Measurements from ENCODE around the gene CCDC146. TPM values are rescaled to one million over a fixed set of nuclear protein-coding genes. Genes with fewer than 3 reads are reported as not detected.
"Not testable (repeated sequence)": the region's sequence is repeated elsewhere in the genome, so short reads cannot be mapped to it uniquely, and the experiment has no call there.

The CCDC146 gene
- total RNA-seq, 1 donor from 2014 or later, result 5.7 TPM

DNA sequence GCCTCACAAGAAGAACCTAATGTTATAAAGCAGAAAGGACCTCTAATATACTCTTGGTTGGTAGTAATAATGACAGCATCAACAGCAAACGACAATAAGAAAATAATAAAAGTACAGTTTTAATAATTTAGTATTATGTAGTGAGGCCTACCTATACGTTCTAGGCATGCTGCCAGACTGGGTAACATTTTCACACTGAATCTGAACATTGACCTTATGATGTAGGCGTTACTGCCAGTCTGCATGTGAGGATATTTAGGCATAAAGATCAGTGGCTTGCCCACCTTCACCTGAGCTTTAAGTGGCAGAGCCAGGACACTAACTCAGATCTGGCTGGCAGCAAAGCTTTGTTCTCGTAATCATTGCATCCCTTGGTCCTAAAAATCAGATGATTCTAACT, 74.7 kb downstream of the CCDC146 start:
- no peak for DNase-seq (ENCODE audit: extremely low read depth, low read depth, low spot score)

DNA sequence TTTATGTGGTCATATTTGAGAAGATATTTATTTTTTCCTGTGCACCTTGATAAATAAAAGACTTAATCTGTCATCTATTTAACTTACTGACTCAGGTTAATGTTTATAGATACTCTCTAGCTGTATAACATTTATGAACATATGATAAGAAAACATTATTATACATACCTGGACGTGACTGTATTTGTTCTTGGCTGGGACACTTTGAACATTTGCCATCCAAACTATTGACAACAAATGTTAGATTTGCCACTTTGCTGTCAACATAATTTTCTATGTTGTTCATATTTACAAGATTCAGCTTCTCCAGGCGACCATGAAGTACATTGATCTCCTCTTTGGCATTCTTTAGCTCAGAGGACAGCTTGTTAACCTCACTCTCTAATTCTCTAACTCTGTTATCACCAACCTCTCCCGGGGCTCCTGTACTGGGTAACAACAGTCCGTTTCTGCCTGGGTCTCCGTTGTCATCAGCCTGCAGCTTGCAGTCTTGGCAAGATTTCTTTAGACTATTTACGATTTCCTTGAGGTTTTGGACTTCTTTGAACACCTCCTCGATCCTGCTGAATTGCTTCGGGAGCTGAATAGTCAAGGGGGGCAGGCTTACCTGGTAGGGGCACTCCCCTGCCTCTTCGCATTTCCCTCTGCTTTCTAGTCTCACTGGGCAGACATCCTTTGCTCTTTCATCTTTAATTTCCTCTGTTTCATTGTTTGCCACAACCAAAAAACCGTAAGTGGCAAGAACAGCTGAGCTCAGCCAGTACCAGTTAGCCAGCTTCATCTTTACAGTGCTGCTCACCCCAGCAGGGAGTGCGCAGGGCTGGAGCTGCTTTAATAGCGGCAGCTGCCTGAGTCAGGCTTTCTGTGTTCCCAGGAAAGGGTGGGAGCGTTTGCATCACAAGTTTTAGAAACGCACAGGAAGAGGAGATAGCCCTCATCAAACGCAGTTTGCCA, 76.9 kb downstream of the CCDC146 start, which contains the start of gene FGL2:
Gene FGL2 (minus strand): TSS at position 807 of the 954 bp plus-strand sequence. CDS start 26 bp downstream, at position 781.
- DNase-seq (ENCODE audit: extremely low read depth, low read depth, low spot score), result no peak

DNA sequence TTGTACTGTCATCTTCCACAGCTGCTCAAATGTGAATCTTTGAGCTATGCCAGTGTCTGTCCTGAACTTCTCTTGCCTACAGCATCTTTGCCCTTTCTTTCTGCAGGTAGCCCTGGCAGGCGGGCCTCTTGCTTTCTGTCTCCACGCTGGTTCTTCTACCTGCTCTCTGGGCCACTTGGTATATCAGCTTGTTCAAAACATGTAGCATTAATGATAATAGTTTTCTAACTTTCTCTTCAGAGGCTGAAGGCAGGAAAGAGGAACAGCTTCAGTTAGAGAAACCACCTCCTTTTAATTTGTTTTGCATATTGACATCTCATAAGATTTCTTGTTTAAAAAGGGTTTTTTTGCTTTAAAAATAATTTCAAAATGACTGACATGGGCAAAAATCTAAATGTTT, 78.1 kb downstream of the CCDC146 start:
- no peak for DNase-seq (ENCODE audit: extremely low read depth, low read depth, low spot score)

DNA sequence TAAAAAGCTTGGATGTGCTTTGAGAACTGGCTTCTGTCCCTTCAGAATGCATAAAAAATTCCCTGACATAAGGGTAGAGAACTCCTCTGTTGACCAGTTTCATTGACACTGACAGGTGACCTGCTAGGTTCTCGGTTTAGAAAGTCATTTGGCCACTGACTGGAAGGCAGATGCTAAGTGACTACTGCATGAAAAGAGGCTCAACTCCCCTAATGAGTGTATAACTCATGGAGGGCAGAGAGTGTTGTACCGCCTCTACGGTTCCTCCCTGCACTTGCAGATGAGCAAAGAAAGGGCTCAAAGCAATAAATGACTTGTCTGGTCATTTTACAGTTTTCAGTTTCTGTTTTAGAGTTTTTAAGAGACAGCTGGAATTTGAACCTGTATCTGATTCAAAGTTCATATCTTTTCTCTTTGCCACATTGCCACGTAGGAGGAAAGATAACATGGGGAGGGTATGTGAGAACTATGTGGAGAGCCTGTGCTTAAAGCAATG, 80.1 kb downstream of the CCDC146 start:
- no peak for DNase-seq (ENCODE audit: extremely low read depth, low read depth, low spot score)

DNA sequence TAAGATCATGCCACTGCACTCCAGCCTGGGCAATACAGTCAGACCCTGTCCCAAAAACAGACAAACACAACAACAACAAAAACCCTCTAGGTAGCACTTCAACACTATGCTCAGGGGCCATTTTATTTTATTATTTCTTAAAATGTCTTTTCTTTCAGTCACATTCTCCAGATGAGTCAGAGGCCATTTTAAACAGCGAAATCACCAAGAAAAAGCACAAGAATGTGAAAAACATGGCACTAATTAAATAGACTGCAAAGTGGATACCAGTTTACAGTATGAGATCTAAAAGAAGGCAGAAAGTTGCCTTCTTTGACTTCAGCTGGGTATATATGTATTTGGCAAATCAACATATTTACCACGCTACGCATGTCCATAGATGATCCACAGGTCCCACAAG, 83.3 kb downstream of the CCDC146 start:
- no peak for DNase-seq (ENCODE audit: extremely low read depth, low read depth, low spot score)

DNA sequence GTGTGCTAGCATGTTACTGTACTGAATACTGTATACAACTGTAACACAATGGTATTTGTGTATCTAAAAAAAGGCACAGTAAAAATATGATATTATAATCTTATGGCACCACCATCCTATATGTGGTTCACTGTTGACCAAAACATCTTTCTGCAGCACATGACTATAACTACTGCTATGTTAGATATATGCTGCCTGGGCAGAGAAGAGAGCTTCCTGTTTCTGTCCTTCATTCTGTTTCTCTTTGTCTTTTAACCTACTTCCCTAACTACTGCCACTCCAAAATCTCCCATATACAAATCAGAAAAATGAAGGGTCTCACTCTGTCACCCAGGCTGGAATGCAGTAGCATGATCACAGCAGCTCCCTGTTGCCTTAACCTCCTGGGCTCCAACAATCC, 86.0 kb downstream of the CCDC146 start:
- no peak for DNase-seq (ENCODE audit: extremely low read depth, low read depth, low spot score)

DNA sequence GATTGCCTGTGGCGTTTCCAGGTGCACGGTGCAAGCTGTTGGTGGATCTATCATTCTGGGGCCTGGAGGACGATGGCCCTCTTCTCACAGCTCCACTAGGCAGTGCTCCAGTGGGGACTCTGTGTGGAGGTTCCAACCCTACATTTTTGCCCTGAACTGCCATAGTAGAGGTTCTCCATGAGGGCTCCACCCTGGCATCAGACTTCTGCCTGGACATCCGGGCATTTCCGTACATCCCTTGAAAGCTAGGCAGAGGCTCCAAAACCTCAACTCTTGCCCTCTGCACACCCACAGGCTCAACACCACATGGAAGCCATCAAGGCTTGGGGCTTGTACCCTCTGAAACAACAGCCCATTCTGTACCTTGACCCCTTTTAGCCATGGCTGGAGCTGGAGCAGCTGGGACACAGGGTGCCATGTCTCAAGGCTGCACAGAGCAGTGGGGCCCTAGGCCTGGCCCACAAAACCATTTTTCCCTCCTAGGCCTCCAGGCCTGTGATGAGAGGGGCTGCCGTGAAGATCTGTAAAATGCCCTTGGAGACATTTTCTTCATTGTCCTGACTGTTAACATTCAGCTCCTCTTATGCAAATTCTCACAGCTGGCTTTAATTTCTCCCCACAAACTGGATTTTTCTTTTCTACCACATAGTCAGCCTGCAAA, 87.2 kb downstream of the CCDC146 start:
- DNase-seq (ENCODE audit: extremely low read depth, low read depth, low spot score), result no peak

DNA sequence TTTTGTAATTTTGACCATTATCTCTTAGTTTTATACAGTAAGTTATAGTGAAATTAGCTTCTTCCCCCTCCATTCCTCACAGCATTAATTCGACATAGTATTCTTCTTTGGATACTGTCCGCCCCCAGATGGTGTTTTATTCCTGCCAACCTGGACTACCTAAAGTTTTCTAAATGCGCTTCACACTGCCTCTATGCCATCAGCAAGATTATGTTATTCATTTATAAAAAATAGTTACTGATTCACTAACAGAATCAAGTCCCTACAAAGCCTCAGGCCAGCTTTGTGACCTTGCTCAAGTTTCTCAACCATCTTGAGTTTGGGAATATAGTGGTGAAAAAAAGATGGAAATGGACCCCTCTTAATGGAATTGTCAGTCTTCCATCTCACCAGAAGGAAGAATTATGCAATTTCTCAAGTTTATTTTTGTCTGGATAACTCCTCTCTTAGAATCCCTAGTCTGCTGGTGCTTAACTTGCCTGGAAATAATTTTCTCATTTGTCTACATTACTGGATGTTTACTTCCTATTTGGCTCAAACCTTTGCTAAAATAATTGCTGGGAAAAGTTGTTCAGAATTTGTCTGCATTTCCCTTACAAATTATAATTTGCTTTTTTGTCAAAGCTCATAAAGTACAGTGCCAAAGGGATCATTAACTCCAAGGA, 93.9 kb downstream of the CCDC146 start:
- no peak for DNase-seq (ENCODE audit: extremely low read depth, low read depth, low spot score)

DNA sequence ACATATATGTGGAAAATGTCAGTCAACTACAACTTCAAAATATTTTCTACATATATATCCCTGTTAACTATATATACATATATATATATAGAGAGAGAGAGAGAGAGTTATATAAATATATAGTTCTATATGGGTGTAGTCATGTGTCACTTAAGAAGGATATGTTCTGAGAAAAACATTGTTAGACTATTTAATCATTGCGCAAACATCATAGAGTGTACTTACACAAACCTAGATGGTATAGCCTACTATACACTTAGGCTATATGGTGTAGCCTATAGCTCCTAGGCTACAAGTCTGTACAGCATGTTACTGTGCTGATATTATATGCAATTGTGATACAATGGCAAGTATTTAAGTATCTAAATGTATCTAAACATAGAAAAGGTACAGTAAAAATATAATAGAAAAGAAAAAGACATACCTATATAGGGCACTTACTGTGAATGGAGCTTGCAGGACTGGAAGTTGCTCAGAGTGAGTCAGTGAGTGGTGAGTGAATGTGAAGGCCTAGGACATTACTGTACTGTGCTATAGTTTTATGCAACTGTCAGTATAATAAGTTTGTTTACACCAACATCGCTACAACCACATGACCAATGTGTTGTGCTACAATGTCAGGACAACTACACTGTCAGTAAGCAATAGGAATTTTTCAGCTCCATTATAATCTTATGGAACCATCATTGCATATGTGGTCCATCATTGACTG, 95.2 kb downstream of the CCDC146 start:
- no peak for DNase-seq (ENCODE audit: extremely low read depth, low read depth, low spot score)

DNA sequence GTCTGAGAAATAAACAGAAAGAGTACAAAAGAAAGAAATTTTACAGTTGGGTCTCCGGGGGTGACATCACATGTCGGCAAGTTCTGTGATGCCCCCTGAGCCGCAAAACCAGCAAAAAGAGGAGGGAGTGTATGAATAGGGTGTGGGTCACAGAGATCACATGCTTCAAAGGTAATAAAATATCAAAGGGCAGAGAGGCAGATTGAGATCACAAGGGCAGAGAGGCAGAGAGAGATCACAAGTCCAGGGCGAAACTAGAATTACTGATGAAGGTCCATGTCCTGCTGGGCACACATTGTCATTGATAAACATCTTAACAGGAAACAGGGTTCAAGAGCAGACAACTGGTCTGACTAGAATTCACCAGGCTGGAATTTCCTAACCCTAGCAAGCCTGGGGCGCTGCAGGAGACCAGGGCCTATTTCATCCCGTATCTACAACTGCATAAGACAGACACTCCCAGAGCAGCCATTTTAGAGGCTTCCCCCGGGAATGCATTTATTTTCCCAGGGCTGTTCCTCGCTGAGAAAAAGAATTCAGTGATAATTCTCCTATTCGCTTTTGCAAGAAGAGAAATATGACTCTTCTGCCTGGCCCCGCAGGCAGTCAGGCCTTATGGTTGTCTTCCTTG, 97.4 kb downstream of the CCDC146 start:
- not testable (repeated sequence) for DNase-seq (ENCODE audit: extremely low read depth, low read depth, low spot score)

DNA sequence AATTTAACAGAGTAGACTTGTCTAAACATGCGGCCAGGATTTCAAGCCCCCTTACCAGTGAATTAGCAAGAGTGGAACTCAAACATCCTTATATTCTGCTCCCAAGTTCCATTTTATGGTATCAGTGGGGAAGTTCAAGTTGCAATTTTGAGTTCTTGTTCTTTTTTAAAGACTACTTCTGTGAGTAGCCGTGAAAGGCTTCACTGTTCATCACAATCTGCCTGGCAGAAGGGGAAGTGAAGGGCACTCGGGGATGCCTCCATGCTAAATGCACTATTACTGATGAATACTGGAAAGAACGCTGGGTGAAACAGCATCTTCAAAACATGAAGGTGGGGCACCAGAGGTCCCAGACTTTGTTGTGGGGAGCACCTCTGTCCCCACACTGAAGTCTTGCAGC, 99.7 kb downstream of the CCDC146 start:
- DNase-seq (ENCODE audit: extremely low read depth, low read depth, low spot score), result no peak

DNA sequence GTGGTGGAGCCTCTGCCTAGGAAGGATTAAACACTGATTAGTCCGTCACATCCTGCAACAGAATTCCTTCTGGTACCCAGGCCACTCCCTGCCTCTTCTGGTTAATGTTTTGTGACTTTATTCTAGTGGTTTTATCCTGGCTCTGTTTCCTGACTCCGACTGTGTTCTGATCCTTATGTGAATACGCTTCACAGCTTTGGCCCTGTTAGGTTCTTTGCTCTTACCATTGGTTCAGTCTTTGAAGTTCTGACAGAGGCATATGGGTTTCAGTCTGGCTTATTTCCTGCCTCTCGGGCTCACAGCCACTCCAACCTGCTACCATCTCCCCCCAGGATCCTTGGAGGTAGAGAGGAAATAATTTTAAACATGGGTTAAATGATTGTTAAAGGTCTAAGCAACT, 100.4 kb downstream of the CCDC146 start:
- DNase-seq (ENCODE audit: extremely low read depth, low read depth, low spot score), result no peak

DNA sequence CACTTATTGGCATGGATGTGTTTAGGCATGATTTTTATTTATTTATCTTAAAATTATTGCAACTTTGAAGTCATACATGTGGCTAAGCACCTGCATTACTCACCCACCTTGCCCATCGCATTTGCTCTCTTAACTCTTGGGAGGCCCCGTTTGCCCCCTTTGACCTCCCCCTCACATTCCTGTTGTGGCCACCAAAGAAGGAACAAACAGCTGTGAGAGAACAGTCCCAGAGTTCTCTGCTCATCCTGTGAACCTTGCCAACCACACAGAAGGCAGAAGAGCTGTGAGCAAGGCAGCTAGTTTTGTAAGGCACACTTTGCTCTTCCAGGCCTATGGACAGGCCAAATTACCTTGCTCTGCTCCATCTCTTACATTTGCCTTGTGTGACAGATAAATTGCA, 100.8 kb downstream of the CCDC146 start:
- no peak for DNase-seq (ENCODE audit: extremely low read depth, low read depth, low spot score)

DNA sequence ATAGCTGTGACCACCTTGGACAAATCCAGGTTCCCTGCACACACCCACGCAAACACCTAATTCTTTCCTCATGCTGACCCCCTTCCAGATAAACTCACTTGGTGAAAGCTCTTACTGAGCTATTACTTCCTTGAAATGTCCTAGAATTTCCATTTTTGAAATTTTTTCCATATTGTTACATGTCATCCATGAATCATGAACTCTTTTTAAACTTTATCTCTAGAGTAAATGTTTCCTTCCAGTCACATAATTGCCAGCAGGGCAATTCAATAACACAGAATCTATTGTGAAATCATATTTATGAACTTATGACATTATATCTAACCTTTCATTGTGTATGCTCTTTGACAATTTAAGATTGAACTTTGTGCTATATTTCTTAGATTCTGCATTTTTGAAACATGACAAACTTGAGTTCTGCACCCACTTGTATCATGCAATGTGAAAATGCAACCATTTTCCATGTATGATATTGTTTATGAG, 104.0 kb downstream of the CCDC146 start:
- peak; percentile 44 for DNase-seq (ENCODE audit: extremely low read depth, low read depth, low spot score)

DNA sequence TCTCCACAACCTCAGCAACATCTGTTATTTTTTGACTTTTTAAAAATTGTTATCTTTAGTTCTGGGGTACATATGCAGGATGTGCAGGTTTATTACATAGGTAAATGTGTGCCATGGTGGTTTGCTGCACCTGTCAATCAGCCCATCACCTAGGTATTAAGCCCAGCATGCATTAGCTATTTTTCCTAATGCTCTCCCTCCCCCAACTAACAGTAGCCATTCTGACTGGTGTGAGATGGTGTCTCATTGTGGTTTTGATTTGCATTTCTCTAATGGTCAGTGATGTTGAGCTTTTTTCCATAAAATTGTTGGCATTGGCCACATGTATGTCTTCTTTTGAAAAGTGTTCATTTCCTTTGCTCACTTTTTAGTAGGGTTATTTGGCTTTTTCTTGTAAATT, 106.4 kb downstream of the CCDC146 start:
- not testable (repeated sequence) for DNase-seq (ENCODE audit: extremely low read depth, low read depth, low spot score)

DNA sequence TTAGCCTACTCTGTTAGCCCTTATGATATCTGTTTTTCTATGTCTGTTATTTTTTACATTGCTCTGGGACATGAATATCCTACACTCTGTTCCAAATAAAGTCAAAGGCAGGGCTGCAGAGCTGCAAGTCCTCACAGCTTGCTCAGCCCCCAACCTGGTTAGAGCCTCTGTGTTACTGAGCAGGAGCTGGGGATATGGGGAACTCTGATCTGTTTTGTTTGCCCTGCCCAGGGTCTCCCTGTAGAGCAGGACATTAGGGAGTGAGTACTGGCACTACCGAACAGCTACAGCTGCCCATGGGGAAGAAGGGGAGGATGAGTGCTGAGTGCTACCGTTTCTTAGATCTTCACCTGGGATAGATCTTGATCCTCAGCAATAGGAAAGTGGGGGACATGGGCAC, 110.1 kb downstream of the CCDC146 start:
- no peak for DNase-seq (ENCODE audit: extremely low read depth, low read depth, low spot score)

DNA sequence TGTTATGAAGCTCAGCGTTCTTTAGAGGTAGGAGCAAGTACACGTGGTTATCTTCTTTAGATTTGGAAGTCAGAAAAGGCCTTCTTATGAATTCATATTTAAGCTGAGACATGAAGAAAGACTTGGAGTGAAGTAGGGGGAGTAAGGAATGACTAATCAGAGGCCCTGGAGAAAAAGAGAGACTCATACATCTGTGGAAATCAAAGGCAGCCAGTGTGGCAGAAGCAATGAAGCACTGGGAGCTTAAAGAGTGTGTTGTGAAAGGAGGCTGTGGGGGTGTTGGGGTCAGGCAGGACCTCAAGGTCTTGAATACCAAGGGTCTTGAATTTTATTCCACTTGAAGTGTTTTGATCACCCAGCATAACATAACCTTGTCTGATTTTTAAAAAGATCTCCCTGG, 112.9 kb downstream of the CCDC146 start:
- DNase-seq (ENCODE audit: extremely low read depth, low read depth, low spot score), result no peak

DNA sequence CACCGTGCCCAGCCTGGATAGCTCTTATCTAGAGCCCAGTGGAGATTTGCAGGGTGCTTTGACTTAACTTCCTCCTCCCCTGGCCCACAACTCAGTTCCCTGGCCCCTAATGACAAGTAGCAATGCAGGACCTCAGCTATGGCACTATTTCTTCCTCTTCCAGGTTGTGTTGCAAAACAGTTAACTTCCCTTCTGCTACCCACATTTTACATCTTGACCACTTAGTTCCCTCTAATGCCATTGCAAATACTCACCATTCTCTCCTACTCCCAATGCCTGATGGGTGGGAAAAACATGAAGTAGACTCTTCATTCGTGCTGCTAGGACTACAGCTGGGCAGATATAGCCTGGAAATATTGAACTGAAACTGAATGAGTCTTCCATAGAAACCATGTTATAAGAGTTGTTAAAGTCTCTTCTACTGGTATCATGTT, 116.3 kb downstream of the CCDC146 start:
- no peak for DNase-seq (ENCODE audit: extremely low read depth, low read depth, low spot score)

DNA sequence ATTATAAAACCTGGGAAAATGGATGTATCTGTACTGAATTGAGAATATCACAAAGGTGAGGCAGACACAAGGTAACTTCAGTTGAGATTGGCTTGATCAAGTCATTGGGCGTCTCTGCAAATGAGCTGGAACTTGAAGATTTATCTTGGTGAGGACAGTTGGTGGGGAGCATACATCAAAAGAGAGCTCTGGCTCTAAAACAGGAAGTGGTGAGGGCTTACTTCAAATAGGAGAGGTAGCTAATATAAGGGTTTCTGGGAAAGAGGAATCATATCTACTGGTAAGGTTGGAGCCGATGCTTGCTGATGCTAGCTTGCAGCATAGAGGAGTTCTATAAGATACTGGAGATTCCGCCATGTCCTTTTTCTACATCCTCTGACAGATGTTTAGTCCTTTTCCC, 117.1 kb downstream of the CCDC146 start:
- no peak for DNase-seq (ENCODE audit: extremely low read depth, low read depth, low spot score)

DNA sequence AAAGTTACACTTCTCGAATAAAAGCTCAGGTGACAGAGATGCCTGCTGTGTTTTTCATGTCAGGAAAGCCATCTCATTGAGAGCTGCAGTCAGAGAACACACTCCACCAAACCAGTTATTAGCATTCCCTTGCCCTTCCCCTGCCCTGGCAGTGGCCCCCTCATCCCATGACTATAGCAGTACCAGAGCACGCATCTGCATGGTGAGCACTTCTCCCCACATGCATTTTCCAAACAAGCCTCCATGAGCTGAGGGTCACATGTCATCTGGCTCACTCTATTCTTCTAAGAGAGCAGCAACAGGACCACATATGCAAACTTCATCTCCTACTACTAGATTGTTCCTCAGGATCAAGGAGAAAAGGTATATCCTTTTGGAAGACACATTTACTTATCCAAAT, 119.7 kb downstream of the CCDC146 start:
- DNase-seq (ENCODE audit: extremely low read depth, low read depth, low spot score), result no peak
